Measurements from ENCODE around the gene CYP2C19.
"Not testable (repeated sequence)": the region's sequence is repeated elsewhere in the genome, so short reads cannot be mapped to it uniquely, and the experiment has no call there.

Gene CYP2C19

DNA sequence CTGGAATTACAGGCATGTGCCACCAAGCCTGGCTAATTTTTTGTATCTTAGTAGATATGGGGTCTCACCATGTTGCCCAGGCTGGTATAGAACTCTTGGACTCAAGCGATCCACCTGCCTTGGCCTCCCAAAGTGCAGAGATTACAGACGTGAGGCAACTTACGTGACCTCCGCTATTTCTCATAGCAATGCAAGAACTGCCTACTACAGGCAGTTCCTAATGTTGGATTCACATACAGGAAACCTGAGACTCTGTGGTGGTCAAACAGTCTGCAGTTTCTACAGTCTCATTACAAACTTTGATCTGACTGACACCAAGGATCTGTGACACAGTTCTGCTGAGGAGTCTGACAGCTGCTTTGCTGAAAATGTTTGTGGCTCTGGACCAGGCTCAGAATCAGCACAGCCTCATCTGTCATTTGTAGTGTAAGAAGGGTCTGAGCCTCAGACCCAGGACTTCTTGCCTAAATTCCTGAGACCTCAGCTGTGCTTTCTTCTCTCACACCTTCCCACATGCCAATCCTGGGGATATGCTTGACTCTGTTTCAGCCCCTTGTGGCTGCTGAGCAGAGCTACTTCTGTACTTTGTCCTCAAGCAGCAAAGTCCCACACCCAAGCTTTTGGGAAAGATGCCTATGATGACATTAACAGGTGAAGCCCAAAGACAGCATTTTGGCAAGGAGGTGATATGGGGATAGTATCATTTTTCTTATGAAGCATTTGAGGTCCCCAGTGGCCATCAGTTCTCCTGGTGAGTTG is 128.0 kb downstream of the CYP2C19 start:
- DNase-seq = no peak

DNA sequence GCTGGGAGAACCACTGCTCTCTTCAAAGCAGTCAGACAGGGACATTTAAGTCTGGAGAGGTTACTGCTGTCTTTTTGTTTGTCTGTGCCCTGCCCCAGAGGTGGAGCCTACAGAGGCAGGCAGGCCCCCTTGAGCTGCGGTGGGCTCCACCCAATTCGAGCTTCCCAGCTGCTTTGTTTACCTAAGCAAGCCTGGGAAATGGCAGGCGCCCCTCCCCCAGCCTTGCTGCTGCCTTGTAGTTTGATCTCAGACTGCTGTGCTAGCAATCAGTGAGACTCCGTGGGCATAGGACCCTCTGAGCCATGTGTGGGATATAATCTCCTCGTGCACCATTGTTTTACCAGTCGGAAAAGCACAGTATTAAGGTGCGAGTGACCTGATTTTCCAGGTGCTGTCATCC is 135.9 kb downstream of the CYP2C19 start:
- DNase-seq = not testable (repeated sequence)

DNA sequence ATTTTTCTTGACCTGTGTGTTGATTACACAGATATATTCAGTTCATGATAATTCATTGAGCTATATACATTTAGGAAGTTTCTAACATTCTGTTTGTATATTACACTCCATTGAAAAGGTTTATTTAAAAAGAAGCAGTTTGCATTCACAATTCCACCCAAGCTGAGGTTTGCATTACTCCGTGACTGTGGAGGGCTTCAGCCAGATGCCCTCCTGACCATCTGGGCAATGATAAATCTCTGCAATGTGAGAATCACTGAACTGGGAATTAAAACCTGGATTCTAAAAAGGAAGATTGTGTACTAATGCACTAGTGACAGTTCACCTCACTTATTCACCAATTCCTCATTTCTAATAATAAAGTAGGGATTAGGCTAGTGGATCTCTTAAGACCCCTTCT is 139.6 kb downstream of the CYP2C19 start:
- no peak for DNase-seq

DNA sequence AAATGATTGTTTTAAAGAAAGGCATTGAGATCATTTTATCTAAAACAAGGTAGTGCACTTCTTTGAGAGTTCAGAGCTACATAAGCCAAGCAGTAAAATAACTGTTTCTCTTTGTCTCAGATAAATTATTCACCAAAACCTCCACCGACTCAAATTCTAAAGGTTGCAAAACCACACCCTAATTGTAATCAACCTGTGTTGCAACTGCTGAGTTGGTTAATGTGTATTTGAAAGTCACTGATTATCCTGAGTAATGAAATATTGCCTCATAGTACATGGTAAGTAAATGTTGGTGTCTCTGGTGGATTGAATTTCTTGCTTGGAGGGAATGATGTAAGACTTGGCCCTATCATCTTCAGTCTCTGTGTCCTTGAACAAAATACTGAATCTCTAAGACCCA is 140.1 kb downstream of the CYP2C19 start:
- no peak for DNase-seq
